ACHN (cell line): ENCODE results near the gene TSC22D3.
A peak's percentile ranks its signal among the peaks of the same experiment; 100 is the strongest.
"Not testable (repeated sequence)": the region's sequence is repeated elsewhere in the genome, so short reads cannot be mapped to it uniquely, and the experiment has no call there.

Experiments used
- DNase-seq: peaks from one replicate; pipeline ENCODE4 v3.0.0-alpha.2; 2015
- in situ Hi-C: cut with HindIII; loops from 2 replicates; pipeline ENCODE4 v1.10.0; 2017; ENCODE audit warnings: low sequenced_read_pairs, low pct_ligation_motif_present, low pct_unique_long_range_greater_than_20kb

Gene TSC22D3

GRCh38 chrX:107701493-107702121 is 74.0 kb downstream of the TSC22D3 start:
- no peak for DNase-seq
- in situ Hi-C loops = no loop called here

GRCh38 chrX:107700790-107701189 is 74.8 kb downstream of the TSC22D3 start:
- no peak for DNase-seq

GRCh38 chrX:107700317-107700774 is 75.2 kb downstream of the TSC22D3 start:
- no peak for DNase-seq
- in situ Hi-C loops = no loop called here

More at GRCh38 chrX:107700790-107701189, 74.8 kb downstream of the TSC22D3 start:
- in situ Hi-C loops = no loop called here

- in situ Hi-C loops = no loop called here
These were observed 76.0 kb downstream of the TSC22D3 start for GRCh38 chrX:107699616-107700015.

GRCh38 chrX:107691024-107691448 is 84.6 kb downstream of the TSC22D3 start:
- in situ Hi-C loops = no loop called here

More at GRCh38 chrX:107699616-107700015, 76.0 kb downstream of the TSC22D3 start:
- no peak for DNase-seq

GRCh38 chrX:107687445-107687844 is 88.1 kb downstream of the TSC22D3 start:
- in situ Hi-C loops = no loop called here

More at GRCh38 chrX:107691024-107691448, 84.6 kb downstream of the TSC22D3 start:
- DNase-seq = no peak

GRCh38 chrX:107686792-107687191 is 88.8 kb downstream of the TSC22D3 start:
- in situ Hi-C loops = no loop called here
- peak; percentile 39 for DNase-seq

More at GRCh38 chrX:107687445-107687844, 88.1 kb downstream of the TSC22D3 start:
- no peak for DNase-seq

GRCh38 chrX:107686026-107686425 is 89.6 kb downstream of the TSC22D3 start:
- in situ Hi-C loops = no loop called here

GRCh38 chrX:107685586-107685985 is 90.0 kb downstream of the TSC22D3 start:
- DNase-seq, in situ Hi-C loops: not testable (repeated sequence)

More at GRCh38 chrX:107686026-107686425, 89.6 kb downstream of the TSC22D3 start:
- DNase-seq = no peak

- peak; percentile 55 for DNase-seq
- in situ Hi-C loops = no loop called here
These were observed 90.6 kb downstream of the TSC22D3 start for GRCh38 chrX:107684956-107685385.

GRCh38 chrX:107683931-107684330 is 91.7 kb downstream of the TSC22D3 start:
- DNase-seq = no peak
- in situ Hi-C loops = no loop called here

GRCh38 chrX:107683124-107683895 is 92.3 kb downstream of the TSC22D3 start:
- DNase-seq = no peak
- in situ Hi-C loops = no loop called here

GRCh38 chrX:107682256-107682655 is 93.3 kb downstream of the TSC22D3 start:
- no peak for DNase-seq
- in situ Hi-C loops = no loop called here

- DNase-seq = peak; percentile 48
- in situ Hi-C loops = no loop called here
These were observed 96.4 kb downstream of the TSC22D3 start for GRCh38 chrX:107678957-107679740.

- in situ Hi-C loops = no loop called here
- DNase-seq = no peak
These were observed 97.7 kb downstream of the TSC22D3 start for GRCh38 chrX:107677909-107678308.

- peak; percentile 18 for DNase-seq
- in situ Hi-C loops = no loop called here
These were observed 98.1 kb downstream of the TSC22D3 start for GRCh38 chrX:107677501-107677901.

- peak; percentile 77 for DNase-seq
- in situ Hi-C loops = no loop called here
These were observed 98.8 kb downstream of the TSC22D3 start for GRCh38 chrX:107676559-107677378.
